HG03039 (cell line): ENCODE data around the gene MNDA.
"Not testable (repeated sequence)": the region's sequence is repeated elsewhere in the genome, so short reads cannot be mapped to it uniquely, and the experiment has no call there.

ENCODE experiments used
- ATAC-seq: cut with Tn5 transposase; IDR thresholded peaks from one replicate; pipeline ENCODE4 v1.9.1; 2021; ENCODE audit warnings: mild to moderate bottlenecking, moderate library complexity; ENCODE audit not compliant: unreplicated experiment

MNDA gene

DNA sequence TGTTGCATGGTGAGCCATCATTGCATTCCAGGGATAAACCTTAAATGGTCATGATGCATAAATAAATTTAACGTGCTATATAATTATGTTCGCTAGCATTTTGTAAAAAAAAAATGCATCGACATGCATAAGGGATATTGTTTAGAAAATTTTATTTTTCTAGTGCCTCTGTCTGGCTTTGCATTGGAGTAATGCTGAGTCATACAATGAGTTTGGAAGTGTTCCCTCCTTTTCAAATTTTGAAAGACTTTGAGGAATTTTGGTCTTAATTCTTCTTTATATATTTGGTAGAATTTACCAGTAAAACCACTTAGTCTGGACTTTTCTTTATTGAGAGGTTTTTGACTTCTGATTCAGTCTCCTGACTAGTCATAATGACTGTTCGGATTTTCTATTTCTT is 4.9 kb downstream of the MNDA start:
- ATAC-seq: no peak

DNA sequence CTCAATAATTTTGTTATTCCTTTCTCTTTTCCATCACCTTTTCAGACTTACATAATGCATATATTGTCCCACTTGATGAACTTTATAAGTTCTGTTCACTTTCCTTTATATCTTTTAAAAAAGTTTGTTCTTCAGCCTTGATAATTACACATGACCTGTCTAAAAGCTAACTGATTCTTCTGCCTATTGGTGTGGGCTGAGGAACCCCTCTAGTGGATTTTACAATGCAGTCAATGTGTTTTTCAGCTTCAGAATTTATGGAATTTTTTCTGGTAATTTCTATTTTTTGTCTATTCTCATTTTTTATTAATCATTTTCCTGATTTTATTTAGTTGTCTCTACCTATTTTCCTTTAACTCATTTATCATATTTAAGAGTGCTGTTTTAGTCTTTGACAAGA is 7.5 kb downstream of the MNDA start:
- ATAC-seq: no peak

DNA sequence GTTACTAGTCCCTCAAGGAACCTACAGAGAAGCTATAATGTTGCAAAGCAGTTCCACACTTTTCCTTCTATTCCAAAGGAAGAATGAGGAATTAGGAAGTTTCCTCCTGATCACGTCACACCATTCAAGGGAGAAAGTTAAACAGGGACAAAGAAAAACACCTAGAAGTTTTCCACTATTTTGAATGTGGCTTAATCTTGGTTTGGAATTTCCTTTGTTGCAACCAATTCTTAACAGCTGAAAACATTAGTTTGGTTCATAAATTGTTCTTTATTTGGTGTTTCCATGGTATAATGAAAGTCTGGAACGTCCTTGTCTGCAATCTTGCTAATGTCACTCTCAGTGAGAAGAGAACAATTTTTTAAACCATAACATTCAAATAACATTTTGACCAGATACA is 8.4 kb downstream of the MNDA start:
- ATAC-seq: no peak

DNA sequence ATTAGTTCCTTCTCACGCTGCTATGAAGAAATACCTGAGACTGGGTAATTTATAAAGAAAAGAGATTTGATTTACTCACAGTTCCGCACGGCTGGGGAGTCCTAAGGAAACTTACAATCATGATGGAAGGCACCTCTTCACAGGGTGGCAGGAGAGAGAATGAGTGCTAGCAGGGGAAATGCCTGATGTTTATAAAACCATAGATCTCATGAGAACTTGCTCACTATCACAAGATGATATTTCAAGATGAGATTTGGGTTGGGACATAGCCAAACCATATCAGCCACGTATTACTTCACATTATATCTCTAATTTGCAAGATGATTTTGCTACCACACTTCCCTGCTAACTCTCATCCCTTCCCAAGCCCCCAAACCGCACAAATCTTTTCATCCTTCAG is 9.1 kb downstream of the MNDA start:
- no peak for ATAC-seq

DNA sequence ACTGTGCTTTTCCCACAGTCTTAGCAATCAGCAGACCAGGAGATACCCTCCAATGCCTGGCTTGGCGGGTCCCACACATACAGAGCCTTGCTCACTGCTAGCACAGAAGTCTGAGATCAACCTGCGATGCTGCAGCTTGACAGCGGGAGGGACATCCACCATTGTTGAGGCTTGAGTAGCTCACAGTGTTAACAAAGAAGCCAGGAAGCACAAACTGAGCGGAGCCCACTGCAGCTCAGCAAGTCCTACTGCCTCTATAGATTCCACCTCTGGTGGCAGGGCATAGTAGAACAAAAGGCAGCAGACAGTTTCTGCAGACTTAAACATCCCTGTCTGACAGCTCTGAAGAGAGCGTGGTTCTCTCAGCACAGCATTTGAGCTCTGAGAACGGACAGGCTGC is 33.4 kb downstream of the MNDA start:
- ATAC-seq: no peak

DNA sequence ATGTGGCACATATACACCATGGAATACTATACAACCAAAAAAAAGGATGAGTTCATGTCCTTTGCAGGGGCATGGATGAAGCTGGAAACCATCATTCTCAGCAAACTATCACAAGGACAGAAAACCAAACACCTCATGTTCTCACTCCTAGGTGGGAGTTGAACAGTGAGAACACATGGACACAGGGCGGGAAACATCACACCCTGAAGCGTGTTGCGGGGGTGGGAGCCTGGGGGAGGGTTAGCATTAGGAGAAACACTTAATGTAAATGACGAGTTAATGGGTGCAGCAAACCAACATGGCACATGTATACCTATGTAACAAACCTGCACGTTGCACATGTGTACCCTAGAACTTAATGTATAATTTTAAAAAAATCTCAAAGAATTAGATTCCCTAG is 39.3 kb downstream of the MNDA start:
- not testable (repeated sequence) for ATAC-seq

DNA sequence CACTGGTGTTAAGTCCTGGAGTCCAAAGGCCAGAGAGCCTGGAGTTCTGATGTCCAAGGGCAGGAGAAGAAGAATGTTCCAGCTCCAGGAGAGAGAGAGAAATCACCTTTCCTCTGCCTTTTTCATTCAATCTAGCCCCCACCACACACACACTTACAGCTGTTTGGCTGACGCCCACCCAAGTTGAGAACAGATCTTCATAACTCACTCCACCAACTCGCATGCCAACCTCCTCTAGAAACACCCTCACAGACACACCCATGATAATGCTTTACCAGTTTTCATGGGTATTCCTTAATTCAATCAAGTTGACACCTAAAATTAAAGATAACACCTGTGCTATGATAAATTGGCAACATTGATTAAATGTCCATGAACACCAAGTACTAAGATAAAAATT is 42.0 kb downstream of the MNDA start:
- ATAC-seq: no peak

DNA sequence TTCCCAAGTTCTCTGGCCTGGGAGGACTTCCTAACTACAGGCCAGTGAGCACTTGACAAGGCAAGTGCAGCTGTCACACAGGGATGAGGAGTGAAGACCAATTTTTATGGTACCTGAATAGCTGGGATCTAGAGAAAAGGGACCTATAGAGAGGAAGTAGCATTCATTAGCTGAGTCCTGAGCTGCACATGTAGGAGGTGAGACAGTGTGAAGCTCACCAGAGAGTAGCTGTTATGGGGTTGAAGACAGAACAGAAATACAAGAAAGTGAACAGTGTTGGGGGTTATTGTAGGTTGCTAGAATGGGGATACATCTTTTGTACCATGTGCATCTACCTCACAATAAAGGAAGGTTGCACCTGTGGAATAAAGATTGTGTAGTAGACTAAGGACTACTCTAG is 62.5 kb downstream of the MNDA start:
- no peak for ATAC-seq

DNA sequence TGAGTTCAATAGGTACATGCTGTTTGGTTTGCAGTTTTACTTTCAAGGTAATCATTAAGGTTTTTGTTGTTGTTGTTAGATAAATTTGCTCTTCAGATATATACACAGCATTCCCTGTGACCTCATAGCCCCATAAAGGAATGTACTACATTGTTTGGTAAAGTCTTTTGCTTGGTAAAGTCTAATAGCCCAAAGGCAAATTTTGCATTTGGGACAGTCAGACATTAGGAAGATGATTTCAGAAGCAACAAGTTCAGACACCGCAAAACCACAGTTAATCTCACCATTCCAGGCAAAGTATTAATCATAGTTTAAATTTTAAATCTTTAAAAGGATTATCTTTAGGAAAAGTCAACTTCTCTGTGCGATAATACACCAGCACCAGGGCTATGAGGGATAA is 67.6 kb downstream of the MNDA start:
- ATAC-seq: no peak
